Measurements from ENCODE around the gene DIRAS3. TPM values are rescaled to one million over a fixed set of nuclear protein-coding genes. Genes with fewer than 3 reads are reported as not detected.
A peak's percentile ranks its signal among the peaks of the same experiment; 100 is the strongest.

DIRAS3 gene, protein sequence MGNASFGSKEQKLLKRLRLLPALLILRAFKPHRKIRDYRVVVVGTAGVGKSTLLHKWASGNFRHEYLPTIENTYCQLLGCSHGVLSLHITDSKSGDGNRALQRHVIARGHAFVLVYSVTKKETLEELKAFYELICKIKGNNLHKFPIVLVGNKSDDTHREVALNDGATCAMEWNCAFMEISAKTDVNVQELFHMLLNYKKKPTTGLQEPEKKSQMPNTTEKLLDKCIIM
- 10 to 100 TPM in 5 of 6 donors, 1 to 10 TPM in 1; 8.7 to 15.8 (median 12.8) TPM for total RNA-seq
- polyA plus RNA-seq = 10 to 100 TPM; 16.3 to 33.3 TPM

DNA sequence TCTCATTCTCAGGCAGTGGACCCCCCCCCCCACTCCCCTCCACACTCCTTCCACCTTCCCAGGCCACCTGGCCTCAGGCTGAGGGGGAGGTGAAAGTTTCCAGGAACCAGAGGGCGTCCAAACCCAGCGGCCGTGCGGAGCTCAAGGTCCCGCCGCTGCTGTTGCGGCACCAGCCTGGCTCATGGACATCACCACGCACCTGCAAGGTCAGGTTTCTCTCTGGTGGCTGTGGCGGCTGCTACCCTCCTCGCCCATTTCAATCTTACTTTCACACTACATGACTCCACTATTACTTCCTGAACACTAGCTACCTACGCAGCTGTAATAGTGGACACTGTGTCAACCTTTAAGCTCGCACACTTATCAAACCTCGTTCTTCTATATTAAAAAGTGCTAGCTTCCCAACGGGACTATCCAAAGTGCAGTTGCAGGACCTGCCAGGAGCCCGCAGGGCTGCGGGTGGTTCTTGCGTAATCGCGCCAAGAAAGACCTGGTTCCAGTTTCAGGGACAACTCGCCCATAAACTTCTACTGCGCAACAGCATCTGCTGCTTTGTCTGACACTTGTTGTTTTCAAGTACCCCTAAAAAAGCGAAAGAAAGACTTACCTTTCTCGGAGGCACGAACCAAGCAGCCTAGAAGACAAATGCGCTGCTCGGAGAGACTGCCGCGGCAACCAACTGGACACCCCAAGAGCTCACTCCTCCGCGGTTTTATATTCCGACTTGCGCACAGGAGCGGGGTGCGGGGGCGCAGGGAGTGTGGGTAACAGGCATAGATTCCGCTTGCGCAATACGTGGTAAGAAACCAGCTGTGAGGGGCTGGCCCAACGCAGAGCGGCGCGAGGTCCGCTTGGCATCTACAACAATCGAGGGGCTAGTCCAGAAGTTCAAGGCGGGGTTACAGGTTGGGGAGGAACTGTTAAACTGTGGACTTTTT lies at the start of gene DIRAS3:
Gene DIRAS3 (minus strand): TSS at position 687 of the 938 bp plus-strand sequence. CDS start 3,330 bp downstream, outside the sequence.
- no peaks in the 10 kb centered on the region for H3K36me3 ChIP-seq
- TF ChIP-seq, protein P1, sequence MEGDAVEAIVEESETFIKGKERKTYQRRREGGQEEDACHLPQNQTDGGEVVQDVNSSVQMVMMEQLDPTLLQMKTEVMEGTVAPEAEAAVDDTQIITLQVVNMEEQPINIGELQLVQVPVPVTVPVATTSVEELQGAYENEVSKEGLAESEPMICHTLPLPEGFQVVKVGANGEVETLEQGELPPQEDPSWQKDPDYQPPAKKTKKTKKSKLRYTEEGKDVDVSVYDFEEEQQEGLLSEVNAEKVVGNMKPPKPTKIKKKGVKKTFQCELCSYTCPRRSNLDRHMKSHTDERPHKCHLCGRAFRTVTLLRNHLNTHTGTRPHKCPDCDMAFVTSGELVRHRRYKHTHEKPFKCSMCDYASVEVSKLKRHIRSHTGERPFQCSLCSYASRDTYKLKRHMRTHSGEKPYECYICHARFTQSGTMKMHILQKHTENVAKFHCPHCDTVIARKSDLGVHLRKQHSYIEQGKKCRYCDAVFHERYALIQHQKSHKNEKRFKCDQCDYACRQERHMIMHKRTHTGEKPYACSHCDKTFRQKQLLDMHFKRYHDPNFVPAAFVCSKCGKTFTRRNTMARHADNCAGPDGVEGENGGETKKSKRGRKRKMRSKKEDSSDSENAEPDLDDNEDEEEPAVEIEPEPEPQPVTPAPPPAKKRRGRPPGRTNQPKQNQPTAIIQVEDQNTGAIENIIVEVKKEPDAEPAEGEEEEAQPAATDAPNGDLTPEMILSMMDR (IDR thresholded peaks at IDR 0.05) = no peak
- DNase-seq (peak; percentile 63 to 75 (median 70)), FAIRE-seq (no peak), ATAC-seq (peak; percentile 75 to 88 (median 81))
- 47 to 49% methylated on average over 45 of the region's 45 CpGs for WGBS, 2 donors
- intact Hi-C loops (cut with DNase I) = no loop called here
- peak within 1 kb of the TSS; percentile 17 to 42 (median 31) for H3K4me3 ChIP-seq
- no peaks in the 10 kb centered on the region for H3K27me3 ChIP-seq
- no peaks in the 10 kb centered on the region for H3K9me3 ChIP-seq
- no peaks in the 10 kb centered on the region for H3K4me1 ChIP-seq
- H3K27ac ChIP-seq = peak within 1 kb of the TSS; percentile 56 to 86 (median 74)

DNA sequence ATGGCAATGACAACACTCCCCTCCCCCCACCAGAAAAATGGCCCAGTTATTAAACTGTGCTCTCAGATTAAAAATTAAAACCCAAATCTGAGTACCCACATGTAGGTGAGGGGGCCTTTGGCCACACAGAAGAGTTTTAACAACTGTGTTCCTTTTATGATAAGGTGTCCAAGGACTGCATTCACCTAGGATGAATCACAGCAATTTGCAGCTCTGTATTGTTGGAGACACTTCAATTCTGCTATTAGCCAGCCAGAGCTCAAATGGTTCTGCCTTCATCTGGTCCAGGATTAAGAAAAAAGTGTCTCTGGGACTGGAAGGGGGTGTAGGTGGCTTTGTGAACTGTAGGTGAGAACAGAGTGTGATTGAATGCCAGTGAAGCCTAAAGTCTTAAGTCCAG lies 43.3 kb upstream of the DIRAS3 start:
- Histone ChIP-seq H3K27ac (no peak overlapping the region), H3K4me1 (no peaks in the 10 kb centered on the region), H3K9me3 (no peaks in the 10 kb centered on the region), H3K27me3 (no peaks in the 10 kb centered on the region), H3K4me3 (no peak overlapping the region), H3K36me3 (no peaks in the 10 kb centered on the region)
- intact Hi-C loops (cut with DNase I) = no loop called here
- FAIRE-seq = no peak
- no peak for DNase-seq
- no peak for ATAC-seq
- TF ChIP-seq, protein P1 (IDR thresholded peaks at IDR 0.05) = no peak

DNA sequence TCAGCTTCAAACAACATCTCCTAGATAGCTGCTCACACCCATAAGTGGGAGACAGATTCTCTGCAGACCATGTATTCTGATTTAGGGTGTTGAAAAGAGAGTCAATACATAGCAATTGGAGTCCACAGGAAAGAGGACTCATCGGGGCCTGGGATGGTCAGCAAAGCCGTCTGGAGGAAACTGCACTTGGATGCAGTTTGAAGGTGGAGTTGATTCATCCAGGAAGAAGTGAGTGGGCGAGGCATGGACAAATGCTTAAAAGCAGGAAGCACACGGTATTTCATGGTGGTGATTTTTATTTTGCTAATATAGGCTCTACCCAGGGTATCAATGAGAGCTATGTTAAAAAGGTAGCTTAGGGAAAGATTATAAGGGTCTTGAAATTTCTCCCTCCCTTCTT lies 36.8 kb upstream of the DIRAS3 start:
- no peak for FAIRE-seq
- Histone ChIP-seq H3K36me3 (no peaks in the 10 kb centered on the region), H3K4me3 (no peak overlapping the region), H3K27ac (no peak overlapping the region), H3K4me1 (no peaks in the 10 kb centered on the region), H3K27me3 (no peaks in the 10 kb centered on the region), H3K9me3 (no peaks in the 10 kb centered on the region)
- ATAC-seq = no peak
- intact Hi-C loops (cut with DNase I) = no loop called here
- TF ChIP-seq, protein P1 (IDR thresholded peaks at IDR 0.05) = no peak
- no peak for DNase-seq
- WGBS, 2 donors = 81 to 88% methylated on average over 4 of the region's 4 CpGs

DNA sequence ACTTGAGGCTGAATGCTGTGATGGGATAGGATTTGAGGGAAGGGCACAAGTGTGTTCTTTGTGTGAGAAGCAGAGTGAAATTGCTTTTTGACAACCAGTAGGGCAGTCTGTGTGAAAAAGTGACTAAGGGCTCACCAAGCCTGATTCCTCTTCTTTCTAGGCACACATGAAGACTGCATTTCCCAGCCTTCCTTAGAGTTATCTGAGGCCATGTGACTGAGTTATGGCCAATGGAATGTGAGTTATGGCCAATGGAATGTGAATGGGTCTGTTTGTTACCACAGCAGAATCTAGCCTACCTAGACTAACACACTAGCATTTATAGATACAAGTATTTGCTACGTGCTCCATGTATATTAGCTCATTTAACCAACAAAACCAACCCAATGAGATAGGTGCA lies 35.3 kb upstream of the DIRAS3 start:
- H3K36me3 ChIP-seq = no peaks in the 10 kb centered on the region
- ATAC-seq = no peak
- no peak overlapping the region for H3K4me3 ChIP-seq
- intact Hi-C loops (cut with DNase I) = no loop called here
- TF ChIP-seq, protein P1 (IDR thresholded peaks at IDR 0.05) = no peak
- DNase-seq = no peak
- FAIRE-seq = no peak
- H3K27me3 ChIP-seq = no peaks in the 10 kb centered on the region
- no peaks in the 10 kb centered on the region for H3K9me3 ChIP-seq
- WGBS, 2 donors = 88 to 92% methylated on average over 1 of the region's 1 CpG
- H3K4me1 ChIP-seq = no peaks in the 10 kb centered on the region
- no peak overlapping the region for H3K27ac ChIP-seq
